Mucosa of descending colon (tissue), 3 donors: ENCODE data around the gene CNDP1. TPM values are rescaled to one million over a fixed set of nuclear protein-coding genes. Genes with fewer than 3 reads are reported as not detected.
A peak's percentile ranks its signal among the peaks of the same experiment; 100 is the strongest.
"Not testable (repeated sequence)": the region's sequence is repeated elsewhere in the genome, so short reads cannot be mapped to it uniquely, and the experiment has no call there.

Experiments
- ATAC-seq: fragments of 200-7000 bp; cut with Tn5 transposase; one replicate; pipeline ENCODE4 v1.9.1; 2020; ENCODE audit warnings: mild to moderate bottlenecking, moderate library complexity
- DNase-seq, 3 donors: peaks; one replicate each; pipeline ENCODE4 v3.0.0-alpha.2; 2020
- H3K36me3 ChIP-seq: fragments of 200-600 bp; one replicate; pipeline ENCODE4 v1.8.0; 2021; ENCODE audit warnings: low read depth, mild to moderate bottlenecking
- H3K4me1 ChIP-seq: fragments of 200-600 bp; one replicate; pipeline ENCODE4 v1.8.0; 2021; ENCODE audit warnings: low read depth, mild to moderate bottlenecking
- H3K4me3 ChIP-seq: fragments of 200-600 bp; one replicate; pipeline ENCODE4 v1.8.0; 2021; ENCODE audit warnings: mild to moderate bottlenecking
- H3K9me3 ChIP-seq: fragments of 200-600 bp; one replicate; pipeline ENCODE4 v1.8.0; 2021; ENCODE audit warnings: mild to moderate bottlenecking
- intact Hi-C, 2 donors: fragments of 100-400 bp; cut with DNase I in 1 of 2; cut with micrococcal nuclease in 1 of 2; formaldehyde crosslinking; loops; one replicate each; pipeline versions ENCODE4 v1.11.0 to v1.11.1; 2022; cut with DNase I, micrococcal nuclease
- total RNA-seq, 3 donors: library from RNA; stranded (reverse); fragmentation: NEBNext Ultra II Directional in 2 of 3; extraction: Animal tissue kit (Norgen Biotek cat#: 25700) in 2 of 3; gene quantifications; one replicate each; pipeline versions ENCODE4 v1.2.1 to v1.2.4, GENCODE V29; 2021 to 2023
- TF ChIP-seq, protein P1 (sequence below): fragments of 200-600 bp; IDR thresholded peaks from one replicate; pipeline ENCODE4 v1.8.0; 2022; ENCODE audit warnings: antibody characterized with exemption, mild to moderate bottlenecking
- donor health status: DM: no; HTN: no; CAD: no; lungs with moderate emphysema.
- donor health status: DM: no; HTN: no; CAD: no.
- donor health status: DM: no; HTN: yes; CAD: no.

The CNDP1 gene
- total RNA-seq, 3 donors from 2014 or later, result 0.19 to 0.32 (median 0.19) TPM

DNA sequence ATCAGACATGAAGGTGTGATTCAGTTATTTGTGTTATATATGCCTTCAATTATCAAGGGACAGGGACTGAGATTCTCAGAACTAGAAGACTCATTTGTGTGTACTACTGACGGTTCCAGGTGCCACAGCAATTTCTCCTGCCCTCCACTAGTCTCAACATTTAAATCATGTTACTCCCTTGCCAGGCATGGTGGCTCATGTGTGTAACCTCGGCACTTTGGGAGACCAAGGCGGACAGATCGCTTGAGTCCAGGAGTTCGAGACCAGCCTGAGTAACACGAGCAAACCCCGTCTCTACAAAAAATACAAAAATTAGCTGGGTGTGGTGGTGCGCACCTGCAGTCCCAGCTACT, 37.0 kb upstream of the CNDP1 start:
- DNase-seq, result no peak
- H3K4me3 ChIP-seq, result no peak overlapping the region
- intact Hi-C loops, result loop anchor here (10.0 kb wide), 2 partner anchors 142 to 708 kb away; partner anchors contain the start of gene PTGR3 (in 1 of the 2)
- H3K4me1 ChIP-seq, result peaks cover 26% of the 10 kb centered on the region
- no peaks in the 10 kb centered on the region for H3K9me3 ChIP-seq
- TF ChIP-seq, protein P1, sequence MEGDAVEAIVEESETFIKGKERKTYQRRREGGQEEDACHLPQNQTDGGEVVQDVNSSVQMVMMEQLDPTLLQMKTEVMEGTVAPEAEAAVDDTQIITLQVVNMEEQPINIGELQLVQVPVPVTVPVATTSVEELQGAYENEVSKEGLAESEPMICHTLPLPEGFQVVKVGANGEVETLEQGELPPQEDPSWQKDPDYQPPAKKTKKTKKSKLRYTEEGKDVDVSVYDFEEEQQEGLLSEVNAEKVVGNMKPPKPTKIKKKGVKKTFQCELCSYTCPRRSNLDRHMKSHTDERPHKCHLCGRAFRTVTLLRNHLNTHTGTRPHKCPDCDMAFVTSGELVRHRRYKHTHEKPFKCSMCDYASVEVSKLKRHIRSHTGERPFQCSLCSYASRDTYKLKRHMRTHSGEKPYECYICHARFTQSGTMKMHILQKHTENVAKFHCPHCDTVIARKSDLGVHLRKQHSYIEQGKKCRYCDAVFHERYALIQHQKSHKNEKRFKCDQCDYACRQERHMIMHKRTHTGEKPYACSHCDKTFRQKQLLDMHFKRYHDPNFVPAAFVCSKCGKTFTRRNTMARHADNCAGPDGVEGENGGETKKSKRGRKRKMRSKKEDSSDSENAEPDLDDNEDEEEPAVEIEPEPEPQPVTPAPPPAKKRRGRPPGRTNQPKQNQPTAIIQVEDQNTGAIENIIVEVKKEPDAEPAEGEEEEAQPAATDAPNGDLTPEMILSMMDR, result no peak
- ATAC-seq, result no peak
- peaks cover 3% of the 10 kb centered on the region for H3K36me3 ChIP-seq

- H3K4me1 ChIP-seq, result peaks cover 26% of the 10 kb centered on the region
- H3K9me3 ChIP-seq, result no peaks in the 10 kb centered on the region
- ATAC-seq (no peak), DNase-seq (no peak)
- intact Hi-C loops, result loop anchor here (10.0 kb wide), 2 partner anchors 143 to 707 kb away; partner anchors contain the start of gene PTGR3 (in 1 of the 2)
- H3K4me3 ChIP-seq, result no peak overlapping the region
- H3K36me3 ChIP-seq, result peaks cover 3% of the 10 kb centered on the region
- TF ChIP-seq, protein P1, result no peak
Observed at GRCh38 chr18:74497778-74498177, 36.5 kb upstream of the CNDP1 start.

DNA sequence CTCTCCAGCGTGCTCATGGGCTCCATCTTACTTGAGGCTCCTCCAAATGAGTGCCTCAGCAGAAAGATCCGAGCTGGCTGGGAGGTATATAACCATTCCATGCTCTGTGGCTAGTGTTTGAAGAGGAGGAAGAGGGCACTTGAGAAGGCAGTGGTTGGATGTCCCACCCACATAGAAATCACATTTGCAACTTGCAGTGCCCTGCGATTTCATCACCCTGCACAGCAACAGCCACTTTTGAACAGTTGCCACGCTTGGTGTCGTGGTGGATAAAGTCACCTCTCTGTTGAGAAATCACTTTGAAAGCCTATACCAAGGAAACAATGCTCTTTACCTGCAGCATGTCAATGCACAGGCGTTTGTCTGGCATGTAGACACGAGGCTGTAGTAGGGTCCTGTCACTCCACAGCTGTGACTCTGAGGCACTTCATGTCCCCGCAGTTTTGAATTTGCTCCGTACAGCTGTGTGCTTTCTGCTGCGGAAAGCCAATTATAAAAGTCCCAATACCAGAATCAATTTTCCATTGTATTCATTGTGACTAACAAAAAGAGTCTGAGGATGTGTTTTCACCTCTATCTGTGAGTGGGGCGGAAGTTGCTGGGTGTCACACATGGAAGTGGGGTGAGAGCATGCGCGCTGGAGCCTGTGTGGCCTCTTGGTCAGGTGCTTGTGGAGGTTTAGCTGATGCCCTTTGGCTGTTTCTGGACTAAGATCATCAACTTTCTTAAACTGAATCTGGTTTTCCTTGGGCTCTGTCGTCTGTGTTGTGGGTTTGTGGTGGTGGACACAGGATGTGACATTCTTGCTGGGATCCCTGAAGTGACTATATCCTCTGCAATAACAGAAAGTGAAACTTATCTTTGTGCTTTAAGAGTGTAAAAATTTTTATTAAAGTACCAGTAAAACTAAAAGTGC, 35.3 kb upstream of the CNDP1 start:
- DNase-seq, result peak; percentile 63 to 82 (median 68)
- Histone ChIP-seq H3K4me1 (peaks cover 26% of the 10 kb centered on the region), H3K9me3 (no peaks in the 10 kb centered on the region), H3K36me3 (peaks cover 3% of the 10 kb centered on the region), H3K4me3 (no peak overlapping the region)
- intact Hi-C loops, result loop anchor here (10.0 kb wide), 2 partner anchors 144 to 706 kb away; partner anchors contain the start of gene PTGR3 (in 1 of the 2)
- TF ChIP-seq, protein P1, result no peak
- no peak for ATAC-seq

DNA sequence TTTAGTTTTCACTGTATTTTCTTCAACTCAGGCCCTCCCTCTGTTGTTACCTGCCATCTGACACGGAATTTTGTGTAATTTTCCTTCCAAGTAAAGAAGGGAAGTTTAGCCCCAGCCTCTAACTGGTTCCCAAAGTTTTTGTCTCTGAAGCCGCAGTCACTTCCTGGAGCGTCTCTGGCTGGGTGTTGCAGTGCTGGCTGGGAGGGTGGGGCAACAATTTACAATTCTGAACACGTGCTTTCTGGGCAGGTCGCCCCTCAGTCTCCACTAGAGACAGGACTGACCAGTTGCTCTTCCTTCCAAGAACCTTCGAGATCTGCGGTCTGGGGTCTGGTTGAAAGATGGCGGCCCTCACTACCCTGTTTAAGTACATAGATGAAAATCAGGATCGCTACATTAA, 34.7 kb upstream of the CNDP1 start:
- ATAC-seq (peak; percentile 53), DNase-seq (peak; percentile 79 to 89 (median 87))
- Histone ChIP-seq H3K9me3 (no peaks in the 10 kb centered on the region), H3K36me3 (peaks cover 3% of the 10 kb centered on the region), H3K4me3 (no peak overlapping the region), H3K4me1 (peaks cover 26% of the 10 kb centered on the region)
- intact Hi-C loops, result loop anchor here (10.0 kb wide), 2 partner anchors 145 to 705 kb away; partner anchors contain the start of gene PTGR3 (in 1 of the 2)
- TF ChIP-seq, protein P1, result no peak

DNA sequence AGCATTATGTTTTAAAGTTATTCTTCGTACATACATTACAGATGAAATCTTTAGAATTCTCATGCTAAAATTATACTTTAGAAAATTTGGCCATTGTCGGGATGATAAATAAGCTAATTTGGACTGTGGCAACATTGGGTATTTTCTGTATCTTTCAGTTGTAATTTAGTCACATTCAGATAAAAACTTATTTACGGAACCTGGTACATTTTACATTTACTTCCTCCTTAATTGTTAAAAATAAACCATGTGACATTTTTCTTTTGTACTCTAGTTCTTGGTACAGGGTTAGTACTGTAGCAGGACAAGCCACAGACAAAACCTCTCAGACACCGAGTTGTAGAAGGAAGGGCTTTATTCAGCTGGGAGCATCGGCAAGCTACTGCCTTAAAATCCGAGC, 33.9 kb upstream of the CNDP1 start:
- no peaks in the 10 kb centered on the region for H3K9me3 ChIP-seq
- intact Hi-C loops, result no loop called here
- peaks cover 23% of the 10 kb centered on the region for H3K4me1 ChIP-seq
- TF ChIP-seq, protein P1, result no peak
- no peak for DNase-seq
- ATAC-seq, result no peak
- H3K36me3 ChIP-seq, result peaks cover 3% of the 10 kb centered on the region
- no peak overlapping the region for H3K4me3 ChIP-seq

GRCh38 chr18:74500774-74501173, 33.5 kb upstream of the CNDP1 start:
- intact Hi-C loops, ATAC-seq, H3K4me3 ChIP-seq, H3K9me3 ChIP-seq, DNase-seq, H3K36me3 ChIP-seq: not testable (repeated sequence)
- peaks cover 23% of the 10 kb centered on the region for H3K4me1 ChIP-seq
